Keratinocyte (primary cell): Measurements from ENCODE around the gene PSMB5. TPM values are rescaled to one million over a fixed set of nuclear protein-coding genes. Genes with fewer than 3 reads are reported as not detected.

Experiments
- DNase-seq: peaks from one replicate; pipeline ENCODE4 v3.0.0-alpha.2; 2011; ENCODE audit warnings: low read depth, missing footprints, low spot score
- FAIRE-seq: peaks from 2 replicates; lab custom pipeline; 2011; peaks lifted over from hg19 to GRCh38; lab: Jason Lieb, UNC
- H2AFZ ChIP-seq: 2 replicates; pipeline ENCODE4 v1.6.0; 2012; ENCODE audit warnings: low read length, control low read depth, inconsistent platforms; ENCODE audit not compliant: control insufficient read depth
- H3K27ac ChIP-seq: 2 replicates; pipeline ENCODE4 v1.5.1; 2011; ENCODE audit warnings: low read length; ENCODE audit not compliant: control insufficient read depth, insufficient read depth
- H3K27me3 ChIP-seq: 3 replicates; pipeline ENCODE4 v1.6.0; 2011; ENCODE audit warnings: low read length; ENCODE audit not compliant: control insufficient read depth, insufficient read depth; ENCODE audit errors: extremely low read depth
- H3K36me3 ChIP-seq, 2 experiments: 2 replicates in 1 of 2; 3 replicates in 1 of 2; pipeline ENCODE4 v1.5.1; 2011; ENCODE audit warnings: low read length in 2 of 2, mild to moderate bottlenecking in 1 of 2; ENCODE audit not compliant: control insufficient read depth in 2 of 2, insufficient read depth in 2 of 2; ENCODE audit errors: extremely low read depth in 1 of 2
- H3K4me1 ChIP-seq: 3 replicates; pipeline ENCODE4 v1.5.1; 2011; ENCODE audit warnings: low read length; ENCODE audit not compliant: control insufficient read depth, insufficient read depth; ENCODE audit errors: extremely low read depth
- H3K4me2 ChIP-seq: 3 replicates; pipeline ENCODE4 v1.6.0; 2011; ENCODE audit warnings: low read depth, low read length; ENCODE audit not compliant: control insufficient read depth, insufficient read depth; ENCODE audit errors: extremely low read depth
- H3K4me3 ChIP-seq, 3 experiments: fragments of 200-600 bp in 1 of 3; sonication (generic) in 1 of 3; 2 replicates in 2 of 3; 3 replicates in 1 of 3; pipeline ENCODE4 v1.5.1; 2011 to 2016; ENCODE audit warnings: low read length in 3 of 3, mild to moderate bottlenecking in 3 of 3, control low read depth in 2 of 3, inconsistent platforms in 1 of 3, low read depth in 1 of 3, mixed read lengths in 1 of 3, mixed run types in 1 of 3, moderate library complexity in 1 of 3; ENCODE audit not compliant: control insufficient read depth in 2 of 3, insufficient read depth in 2 of 3; ENCODE audit errors: extremely low read depth in 1 of 3
- H3K79me2 ChIP-seq: 2 replicates; pipeline ENCODE4 v1.6.0; 2012; ENCODE audit warnings: low read length; ENCODE audit not compliant: control insufficient read depth, insufficient read depth
- H3K9ac ChIP-seq: 3 replicates; pipeline ENCODE4 v1.6.0; 2011; ENCODE audit warnings: low read length; ENCODE audit not compliant: control insufficient read depth, insufficient read depth; ENCODE audit errors: extremely low read depth
- H3K9me1 ChIP-seq: 3 replicates; pipeline ENCODE4 v1.6.0; 2011; ENCODE audit warnings: low read length; ENCODE audit not compliant: control insufficient read depth, insufficient read depth; ENCODE audit errors: extremely low read depth
- H3K9me3 ChIP-seq: 2 replicates; pipeline ENCODE4 v1.5.1; 2012; ENCODE audit warnings: low read depth, low read length; ENCODE audit not compliant: control insufficient read depth
- H4K20me1 ChIP-seq: 3 replicates; pipeline ENCODE4 v1.6.0; 2011; ENCODE audit warnings: low read length; ENCODE audit not compliant: control insufficient read depth, insufficient read depth; ENCODE audit errors: extremely low read depth
- CTCF ChIP-seq, 3 experiments: IDR thresholded peaks in 1 of 3; conservative IDR thresholded peaks in 1 of 3; optimal IDR thresholded peaks in 1 of 3; 2 replicates in 2 of 3; 3 replicates in 1 of 3; pipeline versions ENCODE3 to v1.5.1; 2011; ENCODE audit warnings: low read length in 3 of 3, mild to moderate bottlenecking in 3 of 3, moderate library complexity in 2 of 3, control low read depth in 1 of 3, inconsistent platforms in 1 of 3; ENCODE audit not compliant: insufficient read depth in 2 of 3; ENCODE audit errors: extremely low read depth in 1 of 3
- EZH2 ChIP-seq: IDR thresholded peaks from one replicate; pipeline ENCODE4 v1.6.1; 2012; ENCODE audit warnings: inconsistent platforms, mild to moderate bottlenecking, low read length, moderate library complexity
- dilution Hi-C: fragments of 300-500 bp; cut with MboI; formaldehyde crosslinking; loops from one replicate; pipeline ENCODE4 v1.7.0; 2020; ENCODE audit warnings: low sequenced_read_pairs; ENCODE audit not compliant: extremely low pct_ligation_motif_present
- polyA plus RNA-seq, 5 experiments: library from polyadenylated mRNA; depleted of rRNA in 3 of 5; stranded (reverse) in 3 of 5; stranded (forward) in 1 of 5; unstranded in 1 of 5; fragments of >200 nt; gene quantifications; 1 replicate in 1 of 5; 2 replicates in 3 of 5; 3 replicates in 1 of 5; pipeline versions ENCODE4 v1.2.1 to v1.2.3, GENCODE V29; 2011 to 2012; ENCODE audit warnings: missing spikeins in 2 of 5, low read depth in 1 of 5, low replicate concordance in 1 of 5

The PSMB5 gene
- polyA plus RNA-seq, 1 donor (not counting 4 experiments of a cell fraction or from before 2014, with no cell fraction given), result 285 TPM

GRCh38 chr14:23066368-23066767, 31.7 kb upstream of the PSMB5 start:
- peaks cover 28% of the 10 kb centered on the region for H3K4me1 ChIP-seq
- peaks cover 51% of the 10 kb centered on the region for H3K79me2 ChIP-seq
- peaks cover 54 to 66% of the 10 kb centered on the region in 2 experiments for H3K36me3 ChIP-seq
- H3K27ac ChIP-seq, result no peak overlapping the region
- H3K9me3 ChIP-seq, result no peaks in the 10 kb centered on the region
- H3K27me3 ChIP-seq, result no peaks in the 10 kb centered on the region
- H3K4me3 ChIP-seq, result no peak overlapping the region
- H4K20me1 ChIP-seq, result peaks cover 19% of the 10 kb centered on the region
- no peak overlapping the region for H3K9ac ChIP-seq
- dilution Hi-C loops, result no loop called here
- TF ChIP-seq CTCF (optimal IDR thresholded peaks at IDR 0.05 in 1 of 3, IDR thresholded peaks at IDR 0.05 in 1 of 3, conservative IDR thresholded peaks at IDR 0.05 in 1 of 3; ENCODE audit: extremely low read depth in 1 of 3, insufficient read depth in 2 of 3, low read length in 3 of 3) (no peak), EZH2 (no peak)
- H3K4me2 ChIP-seq, result no peak overlapping the region
- FAIRE-seq, result no peak
- H3K9me1 ChIP-seq, result peaks cover 4% of the 10 kb centered on the region
- H2AFZ ChIP-seq, result no peak overlapping the region
- DNase-seq, result no peak

DNA sequence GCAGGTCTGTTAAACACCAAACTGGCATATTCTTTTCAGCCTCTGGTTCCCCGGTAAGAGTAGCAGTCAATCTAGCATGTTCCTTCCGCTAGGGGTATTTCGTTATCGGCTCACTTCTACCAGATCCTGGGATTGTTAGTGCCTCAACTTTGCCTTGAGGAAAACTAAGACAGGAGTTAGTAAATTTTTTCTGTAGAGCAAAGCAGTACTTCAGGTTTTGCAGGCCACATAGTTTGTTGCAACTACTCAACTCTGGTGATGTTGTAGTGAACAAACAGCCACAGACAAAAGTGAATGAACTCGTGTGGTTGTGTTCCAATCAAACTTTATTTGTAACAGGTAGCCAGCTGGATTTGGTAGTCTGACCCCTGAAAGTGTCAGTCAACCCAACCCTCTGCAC, 28.9 kb upstream of the PSMB5 start:
- TF ChIP-seq EZH2, result no peak
- TF ChIP-seq CTCF (optimal IDR thresholded peaks at IDR 0.05 in 1 of 3, IDR thresholded peaks at IDR 0.05 in 1 of 3, conservative IDR thresholded peaks at IDR 0.05 in 1 of 3; ENCODE audit: extremely low read depth in 1 of 3, insufficient read depth in 2 of 3, low read length in 3 of 3), result no peak
- Histone ChIP-seq H3K4me1 (peaks cover 17% of the 10 kb centered on the region), H3K9ac (no peak overlapping the region), H3K4me3 (no peak overlapping the region), H3K9me3 (no peaks in the 10 kb centered on the region), H4K20me1 (peaks cover 17% of the 10 kb centered on the region), H3K27me3 (no peaks in the 10 kb centered on the region), H3K36me3 (peaks cover 63 to 75% of the 10 kb centered on the region in 2 experiments), H2AFZ (no peak overlapping the region), H3K27ac (no peak overlapping the region), H3K4me2 (no peak overlapping the region), H3K9me1 (peaks cover 4% of the 10 kb centered on the region), H3K79me2 (peaks cover 36% of the 10 kb centered on the region)
- DNase-seq (no peak), FAIRE-seq (no peak)
- dilution Hi-C loops, result no loop called here
